ENCODE measurements around the gene STIP1. TPM values are rescaled to one million over a fixed set of nuclear protein-coding genes. Genes with fewer than 3 reads are reported as not detected.

The STIP1 gene
- total and polyA plus RNA-seq, 2 donors (not counting 1 experiment from before 2014, with no cell fraction given) = 98.8 to 147 TPM

GRCh38 chr11:64225608-64226506 lies 39.9 kb downstream of the STIP1 start, which contains the start of the genes NUDT22 and TRPT1:
NUDT22 (plus strand) TSS chr11:64226274; CDS start chr11:64226653, 379 bp downstream.
TRPT1 (minus strand) TSS chr11:64226186; CDS start chr11:64225860, 326 bp downstream.
- peaks cover 9% of the 10 kb centered on the region for H3K36me3 ChIP-seq (ENCODE audit: control insufficient read depth, insufficient read depth, low read length)
- H2AFZ ChIP-seq (ENCODE audit: low read length) = peak within 1 kb of the TSS; percentile 76

GRCh38 chr11:64226507-64227051 lies 40.6 kb downstream of the STIP1 start:
- DNase-seq (ENCODE audit: low read depth in 2 of 2) = no peak
- TF ChIP-seq EZH2 (IDR thresholded peaks at IDR 0.05; ENCODE audit: low read length, missing control alignments) = no peak
- TF ChIP-seq, protein P1, sequence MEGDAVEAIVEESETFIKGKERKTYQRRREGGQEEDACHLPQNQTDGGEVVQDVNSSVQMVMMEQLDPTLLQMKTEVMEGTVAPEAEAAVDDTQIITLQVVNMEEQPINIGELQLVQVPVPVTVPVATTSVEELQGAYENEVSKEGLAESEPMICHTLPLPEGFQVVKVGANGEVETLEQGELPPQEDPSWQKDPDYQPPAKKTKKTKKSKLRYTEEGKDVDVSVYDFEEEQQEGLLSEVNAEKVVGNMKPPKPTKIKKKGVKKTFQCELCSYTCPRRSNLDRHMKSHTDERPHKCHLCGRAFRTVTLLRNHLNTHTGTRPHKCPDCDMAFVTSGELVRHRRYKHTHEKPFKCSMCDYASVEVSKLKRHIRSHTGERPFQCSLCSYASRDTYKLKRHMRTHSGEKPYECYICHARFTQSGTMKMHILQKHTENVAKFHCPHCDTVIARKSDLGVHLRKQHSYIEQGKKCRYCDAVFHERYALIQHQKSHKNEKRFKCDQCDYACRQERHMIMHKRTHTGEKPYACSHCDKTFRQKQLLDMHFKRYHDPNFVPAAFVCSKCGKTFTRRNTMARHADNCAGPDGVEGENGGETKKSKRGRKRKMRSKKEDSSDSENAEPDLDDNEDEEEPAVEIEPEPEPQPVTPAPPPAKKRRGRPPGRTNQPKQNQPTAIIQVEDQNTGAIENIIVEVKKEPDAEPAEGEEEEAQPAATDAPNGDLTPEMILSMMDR (conservative IDR thresholded peaks at IDR 0.05 in 1 of 2, IDR thresholded peaks at IDR 0.05 in 1 of 2; ENCODE audit: low read depth in 1 of 2, low read length in 2 of 2) = no peak

More at GRCh38 chr11:64225608-64226506, 39.9 kb downstream of the STIP1 start, which contains the start of the genes NUDT22 and TRPT1:
- H3K9me3 ChIP-seq (ENCODE audit: control insufficient read depth, insufficient read depth, low read depth, low read length) = no peaks in the 10 kb centered on the region
- peak; percentile 71 to 72 for DNase-seq (ENCODE audit: low read depth in 2 of 2)
- H3K79me2 ChIP-seq (ENCODE audit: control insufficient read depth, insufficient read depth, low read length) = peaks cover 8% of the 10 kb centered on the region
- TF ChIP-seq EZH2 (IDR thresholded peaks at IDR 0.05; ENCODE audit: low read length, missing control alignments) = no peak
- TF ChIP-seq, protein P1 (conservative IDR thresholded peaks at IDR 0.05 in 1 of 2, IDR thresholded peaks at IDR 0.05 in 1 of 2; ENCODE audit: low read depth in 1 of 2, low read length in 2 of 2) = peak; percentile 24 to 28
- H3K27ac ChIP-seq (ENCODE audit: insufficient read depth, low read length) = peak within 1 kb of the TSS; percentile 68
- peak within 1 kb of the TSS; percentile 76 for H3K9ac ChIP-seq (ENCODE audit: insufficient read depth, low read length)
- H3K27me3 ChIP-seq (ENCODE audit: control insufficient read depth, insufficient read depth, low read length) = no peaks in the 10 kb centered on the region
- H4K20me1 ChIP-seq (ENCODE audit: control insufficient read depth, extremely low read depth, insufficient read depth, low read length) = no peaks in the 10 kb centered on the region
- H3K4me3 ChIP-seq (replicated peaks in 1 of 4; ENCODE audit: control extremely low read depth in 1 of 4, insufficient read depth in 1 of 4, low read depth in 3 of 4, low read length in 4 of 4) = peak within 1 kb of the TSS; percentile 81 to 90 (median 88)
- H3K4me1 ChIP-seq (ENCODE audit: control insufficient read depth, extremely low read depth, insufficient read depth, low read length) = peaks cover 8% of the 10 kb centered on the region
- H3K4me2 ChIP-seq (ENCODE audit: extremely low read depth, insufficient read depth, low read length) = peak within 1 kb of the TSS; percentile 95

GRCh38 chr11:64227405-64227956 lies 41.5 kb downstream of the STIP1 start:
- Histone ChIP-seq H3K27ac (ENCODE audit: insufficient read depth, low read length) (no peak overlapping the region), H3K4me2 (ENCODE audit: extremely low read depth, insufficient read depth, low read length) (peak overlapping the region; percentile 95), H2AFZ (ENCODE audit: low read length) (no peak overlapping the region), H3K79me2 (ENCODE audit: control insufficient read depth, insufficient read depth, low read length) (peaks cover 8% of the 10 kb centered on the region), H3K9ac (ENCODE audit: insufficient read depth, low read length) (peak overlapping the region; percentile 23), H3K9me3 (ENCODE audit: control insufficient read depth, insufficient read depth, low read depth, low read length) (no peaks in the 10 kb centered on the region), H3K4me1 (ENCODE audit: control insufficient read depth, extremely low read depth, insufficient read depth, low read length) (peaks cover 10% of the 10 kb centered on the region), H3K27me3 (ENCODE audit: control insufficient read depth, insufficient read depth, low read length) (no peaks in the 10 kb centered on the region), H3K36me3 (ENCODE audit: control insufficient read depth, insufficient read depth, low read length) (peaks cover 8% of the 10 kb centered on the region), H4K20me1 (ENCODE audit: control insufficient read depth, extremely low read depth, insufficient read depth, low read length) (no peaks in the 10 kb centered on the region), H3K4me3 (replicated peaks in 1 of 4; ENCODE audit: control extremely low read depth in 1 of 4, insufficient read depth in 1 of 4, low read depth in 3 of 4, low read length in 4 of 4) (peak overlapping the region; percentile 81 to 90 (median 88))
- TF ChIP-seq, protein P1 (conservative IDR thresholded peaks at IDR 0.05 in 1 of 2, IDR thresholded peaks at IDR 0.05 in 1 of 2; ENCODE audit: low read depth in 1 of 2, low read length in 2 of 2) = no peak
- no peak for TF ChIP-seq EZH2 (IDR thresholded peaks at IDR 0.05; ENCODE audit: low read length, missing control alignments)
- peak in 1 of 2 donors; percentile 27 for DNase-seq (ENCODE audit: low read depth in 2 of 2)

More at GRCh38 chr11:64226507-64227051, 40.6 kb downstream of the STIP1 start:
- Histone ChIP-seq H3K4me1 (ENCODE audit: control insufficient read depth, extremely low read depth, insufficient read depth, low read length) (peaks cover 10% of the 10 kb centered on the region), H3K4me2 (ENCODE audit: extremely low read depth, insufficient read depth, low read length) (peak overlapping the region; percentile 95), H3K4me3 (replicated peaks in 1 of 4; ENCODE audit: control extremely low read depth in 1 of 4, insufficient read depth in 1 of 4, low read depth in 3 of 4, low read length in 4 of 4) (peak overlapping the region; percentile 81 to 90 (median 88)), H2AFZ (ENCODE audit: low read length) (no peak overlapping the region), H3K27me3 (ENCODE audit: control insufficient read depth, insufficient read depth, low read length) (no peaks in the 10 kb centered on the region), H4K20me1 (ENCODE audit: control insufficient read depth, extremely low read depth, insufficient read depth, low read length) (no peaks in the 10 kb centered on the region), H3K9me3 (ENCODE audit: control insufficient read depth, insufficient read depth, low read depth, low read length) (no peaks in the 10 kb centered on the region), H3K79me2 (ENCODE audit: control insufficient read depth, insufficient read depth, low read length) (peaks cover 8% of the 10 kb centered on the region), H3K9ac (ENCODE audit: insufficient read depth, low read length) (peak overlapping the region; percentile 76), H3K36me3 (ENCODE audit: control insufficient read depth, insufficient read depth, low read length) (peaks cover 8% of the 10 kb centered on the region), H3K27ac (ENCODE audit: insufficient read depth, low read length) (peak overlapping the region; percentile 68)
